SH-SY5Y (cell line): ENCODE data around the gene RANBP3L.

ENCODE experiments used
- GATA2 ChIP-seq: IDR thresholded peaks from 2 replicates; pipeline ENCODE4 v1.6.1; 2011; ENCODE audit warnings: mild to moderate bottlenecking, low read depth, low read length
- GATA3 ChIP-seq: IDR thresholded peaks from 2 replicates; pipeline ENCODE4 v1.6.1; 2011; ENCODE audit warnings: low read depth, mild to moderate bottlenecking, low read length, moderate library complexity

DNA sequence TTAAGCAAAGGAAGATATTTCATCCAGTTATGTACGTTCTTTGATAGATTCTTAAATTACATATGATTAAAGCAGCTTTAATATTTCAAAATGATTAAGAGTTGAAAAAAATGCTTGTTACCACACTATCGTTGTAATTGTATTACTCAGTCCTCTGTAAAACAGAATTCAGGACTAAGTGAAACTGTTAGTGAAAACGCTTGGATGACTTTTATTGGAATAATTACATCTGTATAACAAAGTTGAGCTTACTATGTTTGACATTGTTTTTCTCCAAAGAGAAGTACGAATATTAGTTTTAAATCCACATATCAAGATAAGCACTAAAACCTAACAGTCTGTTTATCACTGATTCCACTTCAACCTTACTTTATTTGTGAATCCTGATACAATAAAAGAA is 51.3 kb downstream of the RANBP3L start:
- TF ChIP-seq GATA2 (no peak), GATA3 (no peak)
